Measurements from ENCODE around the gene NR3C2.

Gene NR3C2

GRCh38 chr4:148434075-148434773 is 8.0 kb downstream of the NR3C2 start:
- no peak for DNase-seq

GRCh38 chr4:148431401-148431800 is 10.8 kb downstream of the NR3C2 start:
- no peak for DNase-seq

DNA sequence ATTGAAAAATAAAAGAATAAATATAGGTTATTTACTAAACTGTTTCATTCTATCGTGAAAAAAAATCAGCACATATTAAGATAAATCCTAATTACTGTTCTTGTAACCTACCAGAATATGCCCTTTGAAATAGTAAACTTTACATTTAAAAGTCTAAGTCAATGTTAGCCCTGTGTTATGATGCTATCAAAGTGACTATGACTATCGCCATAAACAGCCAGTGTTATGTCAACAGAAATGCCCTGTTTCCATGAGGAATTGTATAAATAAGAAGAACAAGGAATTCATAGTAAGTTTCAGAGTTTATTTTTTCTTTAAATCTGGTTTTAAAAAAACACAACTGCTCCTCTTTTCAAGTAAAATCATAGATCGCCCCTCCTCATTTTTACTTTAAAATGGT is 11.4 kb downstream of the NR3C2 start:
- no peak for DNase-seq

DNA sequence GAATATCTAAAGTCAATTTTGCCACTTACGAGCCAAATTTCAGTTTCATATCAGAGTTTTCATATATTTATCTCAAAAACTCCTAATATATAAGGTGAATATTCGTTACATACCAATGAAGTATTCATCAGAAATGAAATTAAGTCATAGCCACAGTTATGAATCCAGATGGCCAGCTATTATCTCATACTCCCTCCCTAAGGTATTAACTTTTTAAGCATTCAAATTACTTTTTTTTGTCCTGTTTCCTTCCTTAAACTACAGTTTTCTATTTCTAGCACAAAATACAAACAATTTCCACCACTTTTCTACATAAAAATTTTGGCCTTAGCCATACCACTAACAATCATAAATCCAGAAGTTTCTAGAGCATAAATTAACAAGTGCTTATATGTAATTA is 13.0 kb downstream of the NR3C2 start:
- no peak for DNase-seq

GRCh38 chr4:148426643-148427042 is 15.6 kb downstream of the NR3C2 start:
- no peak for DNase-seq

DNA sequence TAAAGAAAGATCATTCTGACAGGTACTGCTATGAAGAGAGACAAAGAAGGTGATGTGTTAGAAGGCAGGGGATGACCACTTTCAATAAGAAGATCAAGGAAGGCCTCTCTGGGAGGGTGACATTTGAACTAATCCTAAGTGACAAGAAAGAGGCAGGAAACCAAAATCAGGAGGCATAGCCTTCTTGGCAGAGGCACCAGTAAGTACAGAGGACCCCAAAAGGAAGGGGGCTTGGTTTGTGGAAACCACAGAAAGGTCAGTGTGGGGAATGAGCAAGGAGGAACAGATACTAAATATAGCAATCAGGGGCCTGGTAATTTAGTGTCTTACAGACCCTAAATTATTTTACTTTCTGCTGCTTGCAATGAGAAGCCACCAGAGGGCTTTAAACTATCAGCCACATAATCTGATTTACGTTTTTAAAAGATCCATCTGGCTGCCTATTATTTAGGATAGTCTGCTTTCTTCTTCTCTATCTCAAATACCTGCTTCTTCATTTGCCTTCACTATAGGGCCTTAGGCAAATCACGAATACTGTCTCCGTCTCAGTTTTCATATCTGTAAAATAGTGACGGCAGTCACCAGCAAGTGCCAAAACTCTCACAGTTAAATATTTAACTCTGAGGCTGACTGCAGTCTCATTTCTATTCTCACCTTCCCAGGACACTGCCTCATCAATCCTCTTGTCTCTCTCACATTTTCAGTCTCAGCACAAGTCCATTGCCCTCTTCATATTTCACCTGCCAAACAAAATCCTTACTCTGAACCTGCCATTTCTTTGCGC is 16.7 kb downstream of the NR3C2 start:
- no peak for DNase-seq

GRCh38 chr4:148420397-148420796 is 21.8 kb downstream of the NR3C2 start:
- no peak for DNase-seq

DNA sequence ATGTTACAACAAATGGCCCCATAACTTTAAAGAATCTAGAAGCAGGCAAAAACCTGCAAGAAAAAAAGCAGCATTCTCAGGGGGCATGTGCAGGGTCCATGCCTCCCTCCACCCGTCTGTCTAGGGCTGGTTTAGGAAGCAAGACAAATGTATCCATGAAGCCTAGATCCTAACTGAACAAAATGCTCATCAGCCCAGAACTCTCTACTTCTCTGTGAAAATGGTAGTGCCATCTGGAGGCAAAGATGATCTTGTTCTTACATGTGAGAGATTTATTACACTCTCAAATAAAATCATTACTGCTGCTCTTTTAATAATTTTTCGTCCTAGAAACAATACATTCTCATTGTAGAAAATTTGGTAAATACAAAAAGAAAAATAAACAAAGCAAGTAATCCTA is 26.7 kb downstream of the NR3C2 start:
- no peak for DNase-seq

DNA sequence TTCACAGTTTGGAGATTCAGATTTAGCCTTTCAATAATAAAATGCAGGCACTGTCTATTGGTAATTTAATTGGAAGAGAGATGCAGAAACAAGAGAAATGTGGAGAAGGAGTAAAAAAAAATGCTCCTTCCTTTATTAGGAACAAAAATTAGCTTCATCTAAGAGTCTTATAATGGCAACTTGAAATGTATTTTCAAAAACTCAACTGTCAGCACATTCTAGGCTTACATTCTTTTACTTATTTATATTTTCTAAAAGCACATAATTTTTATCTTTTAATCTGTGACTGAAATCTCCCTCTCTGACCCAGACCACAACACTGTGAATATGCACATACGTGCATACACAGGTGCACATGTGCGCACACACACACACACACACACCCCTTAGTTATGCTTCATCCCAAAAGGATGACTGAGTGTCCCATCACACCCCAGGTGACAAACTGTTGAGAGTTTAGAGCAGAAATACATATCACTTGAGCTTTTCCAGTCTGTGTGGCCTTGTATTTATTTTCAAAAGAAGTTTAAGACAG is 29.7 kb downstream of the NR3C2 start:
- DNase-seq, result no peak

DNA sequence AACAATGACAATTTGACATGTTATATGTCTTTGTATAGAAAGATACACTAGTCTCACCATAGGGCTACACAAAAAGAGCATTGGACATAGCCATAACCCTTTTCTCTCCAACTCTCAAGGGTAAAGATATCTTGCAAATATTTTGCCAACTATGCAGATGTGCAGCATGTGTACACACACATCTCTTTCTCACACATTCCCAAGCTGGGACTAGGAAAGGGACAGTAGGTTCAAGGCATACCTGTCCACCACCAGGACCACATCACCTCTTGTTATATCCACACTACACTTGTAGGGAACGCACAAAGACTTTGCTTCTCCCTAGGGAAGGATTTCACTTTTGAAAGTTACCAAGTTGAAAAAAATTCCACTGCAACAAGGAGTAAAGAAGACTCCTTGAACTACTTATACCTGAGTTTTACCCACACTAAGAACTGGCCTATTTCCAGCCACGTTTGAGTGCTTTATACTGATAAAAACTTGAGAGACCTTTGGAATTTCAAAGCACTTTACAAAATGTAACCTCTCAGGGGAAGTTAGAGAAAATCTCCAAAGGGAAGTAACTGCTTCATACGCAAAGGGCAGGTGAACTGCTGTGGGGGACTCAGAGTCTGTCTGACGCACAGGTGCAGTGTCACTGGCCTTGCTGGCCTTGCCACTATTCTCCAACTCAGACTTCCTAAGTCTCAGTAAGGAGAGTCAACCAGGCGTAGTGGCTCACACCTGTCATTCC is 36.9 kb downstream of the NR3C2 start:
- no peak for DNase-seq

- no peak for DNase-seq
These were observed 43.2 kb downstream of the NR3C2 start for GRCh38 chr4:148398988-148399387.

- DNase-seq, result no peak
These were observed 44.4 kb downstream of the NR3C2 start for GRCh38 chr4:148397771-148398170.

DNA sequence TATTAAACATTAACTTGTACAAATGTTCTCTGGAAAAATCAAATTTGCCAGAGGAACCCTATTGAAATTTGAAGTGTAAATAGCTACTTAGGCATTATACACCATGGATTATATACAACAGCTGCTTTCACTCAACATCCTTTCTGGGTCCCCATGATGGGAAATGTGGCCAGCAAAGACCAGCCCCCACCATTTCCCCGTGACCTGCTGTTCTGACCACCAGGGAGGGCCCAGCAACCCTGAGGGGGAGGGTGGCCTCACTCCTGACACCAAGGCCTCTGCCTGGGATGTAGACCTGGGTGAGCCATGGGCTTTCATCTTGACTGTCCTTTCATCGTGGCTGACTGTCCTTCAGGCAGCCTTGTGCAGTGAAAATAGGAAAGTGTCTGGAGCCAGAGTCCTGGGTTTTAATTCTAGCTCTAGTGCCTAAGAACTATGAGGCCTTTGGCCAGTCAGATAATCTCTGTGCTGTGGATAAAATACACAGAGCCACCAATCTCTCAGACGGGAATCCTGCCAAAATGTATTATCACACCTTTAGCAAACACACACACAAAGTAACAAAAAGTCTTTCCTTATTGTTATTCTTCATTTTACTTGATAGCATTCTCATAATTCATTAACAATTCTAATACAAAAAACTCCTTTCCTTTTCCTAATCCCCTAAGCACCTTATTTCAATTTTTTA is 45.1 kb downstream of the NR3C2 start:
- DNase-seq, result no peak

DNA sequence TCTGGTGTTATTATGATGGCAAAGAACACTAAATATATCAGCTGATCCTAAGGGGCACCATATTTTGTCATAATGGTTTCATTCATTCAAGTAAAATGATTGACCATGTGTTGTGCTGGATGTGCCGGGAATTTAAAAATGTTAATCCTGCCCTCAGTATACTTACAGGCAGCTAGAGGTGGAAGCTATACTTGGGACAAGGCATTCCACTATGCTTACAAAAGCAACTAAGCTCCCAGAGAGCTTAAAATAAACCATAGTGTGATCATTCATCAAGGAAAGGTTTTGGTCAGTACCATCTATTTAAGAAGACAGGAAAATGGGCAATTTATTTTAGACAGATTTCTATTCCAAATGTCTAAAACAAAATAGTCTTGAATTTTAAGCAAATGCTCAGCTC is 46.4 kb downstream of the NR3C2 start:
- no peak for DNase-seq

DNA sequence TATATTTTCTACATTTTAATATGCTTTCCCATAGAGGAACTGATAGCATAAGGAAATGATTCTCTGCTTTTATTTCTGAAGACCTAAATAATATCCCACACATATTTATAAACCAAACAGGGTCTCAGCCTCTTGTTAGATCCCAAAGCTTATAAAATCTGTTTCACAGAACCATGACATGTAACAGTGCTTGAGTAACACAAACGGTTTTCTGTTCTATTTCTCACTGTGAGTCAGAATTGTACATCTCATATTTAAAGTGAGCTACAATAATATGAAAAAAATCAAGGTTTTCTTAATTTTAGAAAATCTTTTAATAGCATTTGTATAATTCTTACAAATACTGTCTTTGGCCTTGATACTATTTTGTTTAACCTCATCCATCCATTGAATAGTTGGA is 51.2 kb downstream of the NR3C2 start:
- no peak for DNase-seq

DNA sequence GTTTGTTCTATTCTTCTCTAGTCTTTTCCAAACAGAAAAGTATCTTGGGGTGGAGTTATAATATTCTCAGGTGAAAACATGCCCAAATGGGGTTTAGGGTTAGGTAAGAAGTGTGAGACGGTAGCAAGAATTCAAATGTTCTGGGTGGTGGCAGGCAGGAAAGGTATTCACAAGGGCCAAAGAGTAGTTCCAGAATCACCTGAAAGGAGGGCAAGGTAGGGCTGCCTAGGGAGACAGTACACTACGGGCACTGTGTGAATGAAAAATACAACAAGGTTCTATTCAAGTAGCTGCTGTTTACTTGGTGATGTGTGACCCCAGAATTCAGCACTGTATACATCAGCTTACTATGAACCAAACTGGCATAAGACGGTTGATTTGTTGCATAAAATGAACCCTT is 51.9 kb downstream of the NR3C2 start:
- no peak for DNase-seq

GRCh38 chr4:148380291-148380690 is 61.9 kb downstream of the NR3C2 start:
- DNase-seq, result no peak

DNA sequence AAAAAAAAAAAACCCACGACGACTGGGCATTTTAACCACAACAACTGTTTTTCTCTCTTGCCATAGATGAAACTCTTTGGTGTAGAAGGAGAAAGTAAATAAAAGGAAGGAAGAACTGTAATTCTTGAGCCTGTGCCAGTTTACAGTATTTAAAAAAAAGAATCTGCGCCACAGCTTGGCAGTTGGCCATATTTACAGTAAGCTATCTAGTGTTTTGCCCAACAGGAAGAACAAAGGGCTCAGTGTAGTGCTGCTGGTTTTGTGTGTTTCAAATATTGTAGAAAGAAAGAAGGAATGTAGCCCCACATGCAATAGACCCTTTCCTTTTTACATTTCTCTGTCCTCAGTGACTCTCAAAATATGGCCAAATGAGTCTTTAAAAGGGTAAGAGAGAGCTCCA is 66.1 kb downstream of the NR3C2 start:
- peak; percentile 7 for DNase-seq

DNA sequence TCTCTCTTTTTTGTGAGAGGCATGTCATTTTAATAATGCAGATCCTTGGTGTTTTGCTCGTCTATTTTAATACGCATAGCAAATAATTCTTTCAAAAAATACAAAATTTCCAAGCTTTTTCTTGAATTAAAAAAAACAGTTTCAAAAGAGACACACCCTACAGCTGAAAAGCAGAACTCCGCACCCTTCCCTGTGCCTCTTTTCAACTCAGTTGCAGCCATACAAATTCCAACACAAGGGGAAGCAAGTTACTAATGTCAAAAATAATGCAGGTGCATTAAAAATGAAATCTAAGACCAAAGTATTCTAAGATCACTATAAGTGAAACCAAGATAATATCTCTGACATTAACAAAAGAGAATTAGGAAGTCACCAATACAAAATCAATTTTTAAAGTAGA is 66.6 kb downstream of the NR3C2 start:
- no peak for DNase-seq

DNA sequence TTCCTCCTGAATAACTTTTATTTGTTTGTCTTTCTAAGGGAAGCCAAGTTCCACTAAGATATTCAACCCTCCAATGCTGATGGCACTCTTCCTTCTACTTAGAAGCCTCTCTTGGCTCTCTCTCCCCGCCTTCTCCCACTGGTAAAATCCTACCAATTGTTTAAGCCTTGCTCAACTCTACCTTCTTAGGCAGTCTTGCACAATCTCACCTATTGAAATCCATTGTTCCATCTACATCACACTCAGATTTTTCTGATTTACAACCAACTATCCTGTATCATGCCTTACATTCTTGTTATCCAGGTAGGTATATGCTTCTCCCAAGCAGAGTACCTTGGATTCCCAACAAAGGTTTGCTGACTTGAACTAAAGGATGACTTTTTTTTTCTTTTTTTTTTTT is 69.1 kb downstream of the NR3C2 start:
- DNase-seq, result no peak

DNA sequence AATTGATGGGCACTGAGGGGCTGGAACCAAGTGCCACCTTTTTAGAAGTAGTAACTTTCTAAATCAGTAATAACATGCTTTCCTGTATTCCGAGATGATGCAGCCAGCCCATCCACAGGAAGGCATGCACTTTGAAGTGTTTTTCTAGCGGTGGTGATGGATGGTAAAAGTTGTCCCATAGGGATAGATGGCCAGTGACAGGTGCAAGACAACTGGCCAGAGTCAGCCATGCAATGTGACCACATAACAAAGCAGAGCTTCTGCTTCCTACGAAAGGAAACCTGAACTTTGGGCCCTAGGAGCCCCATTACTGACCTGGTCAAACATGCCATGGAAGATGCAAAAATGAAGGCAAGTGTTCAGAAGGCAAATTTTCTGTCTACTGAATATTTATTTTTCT is 72.3 kb downstream of the NR3C2 start:
- no peak for DNase-seq

GRCh38 chr4:148367756-148368155 is 74.5 kb downstream of the NR3C2 start:
- DNase-seq, result no peak

- no peak for DNase-seq
These were observed 76.0 kb downstream of the NR3C2 start for GRCh38 chr4:148366251-148366650.
